MM.1S (cell line): ENCODE results near the gene SCO2.

Experiments
- DNase-seq: peaks from one replicate; pipeline ENCODE4 v3.0.0-alpha.2; 2015
- H2AFZ ChIP-seq: fragments of 300-600 bp; sonication (generic); 2 replicates; pipeline ENCODE4 v1.6.0; 2016; ENCODE audit warnings: antibody characterized with exemption, low read length
- H3F3A ChIP-seq: fragments of 300-600 bp; sonication (generic); 2 replicates; pipeline ENCODE4 v1.6.1; 2016; ENCODE audit warnings: mild to moderate bottlenecking, antibody characterized with exemption, low read length, moderate library complexity, mixed read lengths; ENCODE audit not compliant: insufficient read depth
- H3K27ac ChIP-seq: fragments of 300-600 bp; sonication (generic); 2 replicates; pipeline ENCODE4 v1.5.1; 2016; ENCODE audit warnings: mild to moderate bottlenecking, low read length
- H3K27me3 ChIP-seq: fragments of 300-600 bp; sonication (generic); replicated peaks from 2 replicates; pipeline ENCODE4 v1.6.0; 2016; ENCODE audit warnings: low read length; ENCODE audit not compliant: insufficient read depth
- H3K36me3 ChIP-seq: fragments of 300-600 bp; sonication (generic); replicated peaks from 2 replicates; pipeline ENCODE4 v1.6.1; 2016; ENCODE audit warnings: mild to moderate bottlenecking, low read length, mixed read lengths; ENCODE audit not compliant: insufficient read depth
- H3K4me1 ChIP-seq: fragments of 300-600 bp; sonication (generic); 2 replicates; pipeline ENCODE4 v1.6.1; 2016; ENCODE audit warnings: low read length, mixed read lengths
- H3K4me2 ChIP-seq: fragments of 300-600 bp; sonication (generic); 2 replicates; pipeline ENCODE4 v1.6.0; 2016; ENCODE audit warnings: low read depth, low read length
- H3K4me3 ChIP-seq: fragments of 300-600 bp; sonication (generic); 2 replicates; pipeline ENCODE4 v1.5.1; 2016; ENCODE audit warnings: low read length, mixed read lengths
- H3K79me2 ChIP-seq: fragments of 300-600 bp; sonication (generic); 2 replicates; pipeline ENCODE4 v1.6.1; 2016; ENCODE audit warnings: mixed run types, low read length, mixed read lengths
- H3K9ac ChIP-seq: fragments of 300-600 bp; sonication (generic); 2 replicates; pipeline ENCODE4 v1.6.1; 2016; ENCODE audit warnings: low read length, mixed read lengths
- H3K9me2 ChIP-seq: fragments of 300-600 bp; sonication (generic); replicated peaks from 2 replicates; pipeline ENCODE4 v1.6.1; 2016; ENCODE audit warnings: mild to moderate bottlenecking, low read length, mixed read lengths; ENCODE audit not compliant: insufficient read depth
- H3K9me3 ChIP-seq: fragments of 300-600 bp; sonication (generic); replicated peaks from 2 replicates; pipeline ENCODE4 v1.6.1; 2016; ENCODE audit warnings: mild to moderate bottlenecking, low read length, mixed read lengths; ENCODE audit not compliant: insufficient read depth
- H4K20me1 ChIP-seq: fragments of 300-600 bp; sonication (generic); 2 replicates; pipeline ENCODE4 v1.6.1; 2016; ENCODE audit warnings: mild to moderate bottlenecking, low read length, moderate library complexity, mixed read lengths; ENCODE audit not compliant: insufficient read depth
- EZH2 ChIP-seq: fragments of 300-600 bp; sonication (generic); optimal IDR thresholded peaks from 2 replicates; pipeline ENCODE3; 2017; ENCODE audit warnings: low read depth, mild to moderate bottlenecking, antibody characterized with exemption, low read length, mixed read lengths
- EZH2phosphoT487 ChIP-seq: fragments of 300-600 bp; sonication (generic); IDR thresholded peaks from 2 replicates; pipeline ENCODE4 v1.6.1; 2018; ENCODE audit warnings: antibody characterized with exemption, low read length
- TF ChIP-seq, protein P1 (sequence below): fragments of 300-600 bp; sonication (generic); IDR thresholded peaks from 2 replicates; pipeline ENCODE4 v1.5.1; 2016; ENCODE audit warnings: antibody characterized with exemption, low read length, mixed read lengths

The SCO2 gene

GRCh38 chr22:50564289-50564688 lies 38.9 kb upstream of the SCO2 start:
- H3K27me3 ChIP-seq: peaks cover 20% of the 10 kb centered on the region
- no peaks in the 10 kb centered on the region for H4K20me1 ChIP-seq
- no peaks in the 10 kb centered on the region for H3K4me1 ChIP-seq
- no peak overlapping the region for H3K9ac ChIP-seq
- DNase-seq: no peak
- no peak overlapping the region for H3K4me3 ChIP-seq
- H3K9me3 ChIP-seq: no peaks in the 10 kb centered on the region
- no peak overlapping the region for H2AFZ ChIP-seq
- TF ChIP-seq, protein P1, sequence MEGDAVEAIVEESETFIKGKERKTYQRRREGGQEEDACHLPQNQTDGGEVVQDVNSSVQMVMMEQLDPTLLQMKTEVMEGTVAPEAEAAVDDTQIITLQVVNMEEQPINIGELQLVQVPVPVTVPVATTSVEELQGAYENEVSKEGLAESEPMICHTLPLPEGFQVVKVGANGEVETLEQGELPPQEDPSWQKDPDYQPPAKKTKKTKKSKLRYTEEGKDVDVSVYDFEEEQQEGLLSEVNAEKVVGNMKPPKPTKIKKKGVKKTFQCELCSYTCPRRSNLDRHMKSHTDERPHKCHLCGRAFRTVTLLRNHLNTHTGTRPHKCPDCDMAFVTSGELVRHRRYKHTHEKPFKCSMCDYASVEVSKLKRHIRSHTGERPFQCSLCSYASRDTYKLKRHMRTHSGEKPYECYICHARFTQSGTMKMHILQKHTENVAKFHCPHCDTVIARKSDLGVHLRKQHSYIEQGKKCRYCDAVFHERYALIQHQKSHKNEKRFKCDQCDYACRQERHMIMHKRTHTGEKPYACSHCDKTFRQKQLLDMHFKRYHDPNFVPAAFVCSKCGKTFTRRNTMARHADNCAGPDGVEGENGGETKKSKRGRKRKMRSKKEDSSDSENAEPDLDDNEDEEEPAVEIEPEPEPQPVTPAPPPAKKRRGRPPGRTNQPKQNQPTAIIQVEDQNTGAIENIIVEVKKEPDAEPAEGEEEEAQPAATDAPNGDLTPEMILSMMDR: no peak
- no peak for TF ChIP-seq EZH2phosphoT487
- TF ChIP-seq EZH2: no peak
- H3K36me3 ChIP-seq: no peaks in the 10 kb centered on the region
- no peaks in the 10 kb centered on the region for H3K79me2 ChIP-seq
- H3K9me2 ChIP-seq: no peaks in the 10 kb centered on the region
- H3F3A ChIP-seq: no peaks in the 10 kb centered on the region
- no peak overlapping the region for H3K27ac ChIP-seq
- H3K4me2 ChIP-seq: no peak overlapping the region

GRCh38 chr22:50563413-50564160 lies 38.2 kb upstream of the SCO2 start:
- no peaks in the 10 kb centered on the region for H3K9me2 ChIP-seq
- no peak overlapping the region for H3K27ac ChIP-seq
- TF ChIP-seq EZH2: no peak
- peak overlapping the region; percentile 43; the same call in 1 of the 2 replicates for H3K9ac ChIP-seq
- H3K9me3 ChIP-seq: no peaks in the 10 kb centered on the region
- H3F3A ChIP-seq: no peaks in the 10 kb centered on the region
- H3K4me3 ChIP-seq: peak overlapping the region; percentile 75
- peak overlapping the region; percentile 99 for H2AFZ ChIP-seq
- peaks cover 20% of the 10 kb centered on the region for H3K27me3 ChIP-seq
- H4K20me1 ChIP-seq: no peaks in the 10 kb centered on the region
- H3K4me1 ChIP-seq: no peaks in the 10 kb centered on the region
- H3K79me2 ChIP-seq: no peaks in the 10 kb centered on the region
- no peaks in the 10 kb centered on the region for H3K36me3 ChIP-seq
- DNase-seq: no peak
- H3K4me2 ChIP-seq: peak overlapping the region; percentile 100

- peak within 1 kb of the TSS; percentile 100 for H3K4me2 ChIP-seq
- no peaks in the 10 kb centered on the region for H3K79me2 ChIP-seq
- no peak for TF ChIP-seq EZH2
- TF ChIP-seq, protein P1: peak; percentile 79
- H3K4me3 ChIP-seq: peak within 1 kb of the TSS; percentile 75
- H3K4me1 ChIP-seq: no peaks in the 10 kb centered on the region
- H2AFZ ChIP-seq: peak within 1 kb of the TSS; percentile 99
- no peaks in the 10 kb centered on the region for H3F3A ChIP-seq
- H3K27me3 ChIP-seq: peaks cover 20% of the 10 kb centered on the region
- H4K20me1 ChIP-seq: no peaks in the 10 kb centered on the region
- peak within 1 kb of the TSS; percentile 43; the same call in 1 of the 2 replicates for H3K9ac ChIP-seq
- no peaks in the 10 kb centered on the region for H3K9me2 ChIP-seq
- H3K9me3 ChIP-seq: no peaks in the 10 kb centered on the region
- H3K36me3 ChIP-seq: no peaks in the 10 kb centered on the region
- DNase-seq: peak; percentile 96
- no peak within 1 kb of the TSS for H3K27ac ChIP-seq
Measured at GRCh38 chr22:50562523-50563412, 37.4 kb upstream of the SCO2 start, which contains the start of gene SYCE3. SYCE3 (minus strand) TSS chr22:50562919; CDS start chr22:50556405, 6,514 bp downstream.
